Sigmoid colon (tissue), 7 donors: ENCODE results near the gene OR13H1. TPM values are rescaled to one million over a fixed set of nuclear protein-coding genes. Genes with fewer than 3 reads are reported as not detected.
"Not testable (repeated sequence)": the region's sequence is repeated elsewhere in the genome, so short reads cannot be mapped to it uniquely, and the experiment has no call there.

Source experiments
- DNase-seq: peaks from one replicate; pipeline ENCODE4 v3.0.0-alpha.2; 2019
- H3K27ac ChIP-seq, 4 donors: fragments of 200-600 bp; sonication (generic); one replicate each; pipeline ENCODE4 v1.5.1; 2016 to 2019; ENCODE audit warnings: mild to moderate bottlenecking in 1 of 4
- H3K27me3 ChIP-seq, 3 donors: fragments of 200-600 bp; sonication (generic); one replicate each; pipeline ENCODE4 v1.5.1; 2019; ENCODE audit warnings: mild to moderate bottlenecking in 1 of 3
- H3K36me3 ChIP-seq, 4 donors: fragments of 200-600 bp; sonication (generic); one replicate each; pipeline ENCODE4 v1.5.1; 2016 to 2019
- H3K4me1 ChIP-seq, 4 donors: fragments of 200-600 bp; sonication (generic); one replicate each; pipeline ENCODE4 v1.5.1; 2017 to 2019
- H3K4me3 ChIP-seq, 4 donors: fragments of 200-600 bp; sonication (generic); one replicate each; pipeline ENCODE4 v1.5.1; 2017 to 2019; ENCODE audit warnings: mild to moderate bottlenecking in 2 of 4, moderate library complexity in 1 of 4
- H3K9me3 ChIP-seq, 4 donors: fragments of 200-600 bp in 3 of 4; sonication (generic) in 3 of 4; one replicate each; pipeline versions ENCODE4 v1.5.1 to v1.6.1; 2013 to 2019
- CTCF ChIP-seq, 4 experiments: fragments of 450-650 bp in 3 of 4; fragments of 200-600 bp in 1 of 4; IDR thresholded peaks; one replicate each; pipeline ENCODE4 v1.5.1; 2016 to 2019; ENCODE audit warnings: antibody characterized with exemption in 4 of 4, mild to moderate bottlenecking in 3 of 4, moderate library complexity in 2 of 4
- EP300 ChIP-seq, 4 donors: sonication (generic); formaldehyde crosslinking; IDR thresholded peaks; one replicate each; pipeline ENCODE4 v1.6.1; 2017; ENCODE audit warnings: antibody characterized with exemption in 4 of 4
- POLR2A ChIP-seq, 2 donors: fragments of 450-650 bp; IDR thresholded peaks; one replicate each; pipeline ENCODE4 v1.6.1; 2016; ENCODE audit warnings: antibody characterized with exemption in 2 of 2, mild to moderate bottlenecking in 2 of 2, moderate library complexity in 2 of 2
- POLR2AphosphoS5 ChIP-seq, 4 donors: sonication (generic); formaldehyde crosslinking; IDR thresholded peaks; one replicate each; pipeline ENCODE4 v1.6.1; 2017; ENCODE audit warnings: antibody characterized with exemption in 4 of 4
- WGBS, 2 donors: extraction: QIAGEN DNeasy Blood & Tissue Kit; methylation state at CpG; one replicate each; pipeline ENCODE4 v1.1.7; 2013; 5-methylcytosine and 5-hydroxymethylcytosine counted together
- intact Hi-C: fragments of 100-400 bp; cut with DNase I; formaldehyde crosslinking; loops from one replicate; pipeline ENCODE4 v1.15.1; 2023
- polyA plus RNA-seq, 3 donors: library from polyadenylated mRNA; stranded (reverse); fragments of 200-250 nt; gene quantifications; one replicate each; pipeline ENCODE4 v1.2.3, GENCODE V29; 2013
- total RNA-seq, 4 donors: library from RNA; depleted of rRNA; stranded (reverse); fragments of >200 nt; gene quantifications; one replicate each; pipeline ENCODE4 v1.1.0, GENCODE V29; 2016
- donor health status: healthy with polysubstance abuse.
- donor health status: Bipolar disorder and iron deficiency.
- donor health status: healthy.

OR13H1 gene
- total and polyA plus RNA-seq, 7 donors: not detected

GRCh38 chrX:131549011-131549410 lies 5.1 kb downstream of the OR13H1 start:
- Histone ChIP-seq H3K4me3 (no peak overlapping the region), H3K27ac (no peak overlapping the region), H3K4me1 (no peaks in the 10 kb centered on the region), H3K9me3 (no peaks in the 10 kb centered on the region), H3K27me3 (no peaks in the 10 kb centered on the region), H3K36me3 (no peaks in the 10 kb centered on the region)
- 23 to 41% methylated on average over 2 of the region's 2 CpGs for WGBS, 2 donors
- intact Hi-C loops: no loop called here
- TF ChIP-seq POLR2AphosphoS5 (IDR thresholded peaks at IDR 0.05): no peak
- no peak for TF ChIP-seq POLR2A (IDR thresholded peaks at IDR 0.05)
- TF ChIP-seq EP300 (IDR thresholded peaks at IDR 0.05): no peak
- TF ChIP-seq CTCF (IDR thresholded peaks at IDR 0.05): no peak
- DNase-seq: no peak

- H3K9me3 ChIP-seq: not testable (repeated sequence)
These were observed 8.6 kb downstream of the OR13H1 start for GRCh38 chrX:131552453-131552852.

GRCh38 chrX:131558562-131558961 lies 14.7 kb downstream of the OR13H1 start:
- H3K27ac ChIP-seq: no peak overlapping the region
- TF ChIP-seq POLR2A (IDR thresholded peaks at IDR 0.05): no peak
- no peak for TF ChIP-seq EP300 (IDR thresholded peaks at IDR 0.05)
- no peak for TF ChIP-seq CTCF (IDR thresholded peaks at IDR 0.05)
- no peak for TF ChIP-seq POLR2AphosphoS5 (IDR thresholded peaks at IDR 0.05)
- H3K4me3 ChIP-seq: no peak overlapping the region
- 70 to 74% methylated on average over 4 of the region's 4 CpGs for WGBS, 2 donors
- intact Hi-C loops: no loop called here
- H3K9me3 ChIP-seq: no peaks in the 10 kb centered on the region
- no peak for DNase-seq
- H3K27me3 ChIP-seq: peaks cover 0 to 3% (median 0%) of the 10 kb centered on the region in 3 donors
- no peaks in the 10 kb centered on the region for H3K36me3 ChIP-seq
- no peaks in the 10 kb centered on the region for H3K4me1 ChIP-seq

More at GRCh38 chrX:131552453-131552852, 8.6 kb downstream of the OR13H1 start:
- DNase-seq, H3K36me3 ChIP-seq, intact Hi-C loops, H3K27ac ChIP-seq, H3K4me1 ChIP-seq, H3K4me3 ChIP-seq, H3K27me3 ChIP-seq: not testable (repeated sequence)
- WGBS, 2 donors: 84 to 96% methylated on average over 10 of the region's 10 CpGs

GRCh38 chrX:131564553-131565229 lies 20.8 kb downstream of the OR13H1 start:
- no peak for TF ChIP-seq CTCF (IDR thresholded peaks at IDR 0.05)
- TF ChIP-seq EP300 (IDR thresholded peaks at IDR 0.05): no peak
- no peak for TF ChIP-seq POLR2A (IDR thresholded peaks at IDR 0.05)
- no peak for TF ChIP-seq POLR2AphosphoS5 (IDR thresholded peaks at IDR 0.05)
- no peak for DNase-seq
- Histone ChIP-seq H3K27ac (no peak overlapping the region), H3K27me3 (peaks cover 0 to 3% (median 0%) of the 10 kb centered on the region in 3 donors), H3K9me3 (no peaks in the 10 kb centered on the region), H3K4me3 (no peak overlapping the region), H3K4me1 (no peaks in the 10 kb centered on the region), H3K36me3 (no peaks in the 10 kb centered on the region)
- intact Hi-C loops: no loop called here
- WGBS, 2 donors: 79 to 85% methylated on average over 2 of the region's 2 CpGs

GRCh38 chrX:131565909-131566308 lies 22.0 kb downstream of the OR13H1 start:
- 23 to 51% methylated on average over 4 of the region's 4 CpGs for WGBS, 2 donors
- H3K4me3 ChIP-seq: no peak overlapping the region
- H3K27me3 ChIP-seq: peaks cover 0 to 3% (median 0%) of the 10 kb centered on the region in 3 donors
- intact Hi-C loops: no loop called here
- no peaks in the 10 kb centered on the region for H3K36me3 ChIP-seq
- DNase-seq: no peak
- no peak overlapping the region for H3K27ac ChIP-seq
- TF ChIP-seq POLR2AphosphoS5 (IDR thresholded peaks at IDR 0.05): no peak
- TF ChIP-seq POLR2A (IDR thresholded peaks at IDR 0.05): no peak
- no peak for TF ChIP-seq CTCF (IDR thresholded peaks at IDR 0.05)
- no peak for TF ChIP-seq EP300 (IDR thresholded peaks at IDR 0.05)
- H3K4me1 ChIP-seq: no peaks in the 10 kb centered on the region
- H3K9me3 ChIP-seq: no peaks in the 10 kb centered on the region
